Esophagus muscularis mucosa (tissue), 4 donors: Measurements from ENCODE around the gene MAN1B1.

ENCODE experiments used
- EP300 ChIP-seq: sonication (generic); formaldehyde crosslinking; IDR thresholded peaks from one replicate; pipeline ENCODE4 v1.6.1; 2017; ENCODE audit warnings: antibody characterized with exemption
- POLR2A ChIP-seq: fragments of 450-650 bp; IDR thresholded peaks from one replicate; pipeline ENCODE4 v1.6.1; 2017; ENCODE audit warnings: antibody characterized with exemption, moderate library complexity, mild to moderate bottlenecking, low read depth
- TF ChIP-seq, protein P1 (sequence below), 3 experiments: fragments of 200-600 bp in 2 of 3; fragments of 450-650 bp in 1 of 3; sonication (generic) in 2 of 3; IDR thresholded peaks; one replicate each; pipeline ENCODE4 v1.5.1; 2017 to 2019; ENCODE audit warnings: antibody characterized with exemption in 3 of 3, mild to moderate bottlenecking in 2 of 3, moderate library complexity in 1 of 3

DNA sequence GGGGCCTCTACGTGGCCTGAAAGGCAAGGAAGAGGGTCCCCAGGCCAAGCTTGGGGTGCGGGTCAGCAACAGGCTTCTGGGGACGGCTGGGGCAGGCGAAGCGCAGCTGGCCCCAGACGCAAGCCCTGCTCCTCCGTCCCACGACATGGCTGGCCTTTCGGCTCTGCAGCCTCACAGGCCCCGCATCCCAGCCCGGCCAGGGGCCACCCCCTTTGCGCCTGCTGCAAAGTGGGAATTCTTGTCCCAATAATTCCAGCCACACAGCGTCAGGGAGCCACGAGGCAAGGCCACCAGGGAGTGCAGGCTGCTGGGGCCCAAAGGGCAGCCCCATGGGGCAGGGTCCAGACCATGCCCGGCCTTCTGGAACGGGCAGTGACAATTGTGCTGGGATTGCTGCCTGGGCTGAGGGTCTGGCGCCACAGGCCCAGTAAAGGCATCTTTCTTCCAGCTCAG lies 31.8 kb upstream of the MAN1B1 start:
- TF ChIP-seq, protein P1, sequence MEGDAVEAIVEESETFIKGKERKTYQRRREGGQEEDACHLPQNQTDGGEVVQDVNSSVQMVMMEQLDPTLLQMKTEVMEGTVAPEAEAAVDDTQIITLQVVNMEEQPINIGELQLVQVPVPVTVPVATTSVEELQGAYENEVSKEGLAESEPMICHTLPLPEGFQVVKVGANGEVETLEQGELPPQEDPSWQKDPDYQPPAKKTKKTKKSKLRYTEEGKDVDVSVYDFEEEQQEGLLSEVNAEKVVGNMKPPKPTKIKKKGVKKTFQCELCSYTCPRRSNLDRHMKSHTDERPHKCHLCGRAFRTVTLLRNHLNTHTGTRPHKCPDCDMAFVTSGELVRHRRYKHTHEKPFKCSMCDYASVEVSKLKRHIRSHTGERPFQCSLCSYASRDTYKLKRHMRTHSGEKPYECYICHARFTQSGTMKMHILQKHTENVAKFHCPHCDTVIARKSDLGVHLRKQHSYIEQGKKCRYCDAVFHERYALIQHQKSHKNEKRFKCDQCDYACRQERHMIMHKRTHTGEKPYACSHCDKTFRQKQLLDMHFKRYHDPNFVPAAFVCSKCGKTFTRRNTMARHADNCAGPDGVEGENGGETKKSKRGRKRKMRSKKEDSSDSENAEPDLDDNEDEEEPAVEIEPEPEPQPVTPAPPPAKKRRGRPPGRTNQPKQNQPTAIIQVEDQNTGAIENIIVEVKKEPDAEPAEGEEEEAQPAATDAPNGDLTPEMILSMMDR (IDR thresholded peaks at IDR 0.05), result no peak
- TF ChIP-seq POLR2A, result no peak
- no peak for TF ChIP-seq EP300
